ENCODE results near the gene LYRM7.
A peak's percentile ranks its signal among the peaks of the same experiment; 100 is the strongest.
"Not testable (repeated sequence)": the region's sequence is repeated elsewhere in the genome, so short reads cannot be mapped to it uniquely, and the experiment has no call there.

LYRM7 gene

DNA sequence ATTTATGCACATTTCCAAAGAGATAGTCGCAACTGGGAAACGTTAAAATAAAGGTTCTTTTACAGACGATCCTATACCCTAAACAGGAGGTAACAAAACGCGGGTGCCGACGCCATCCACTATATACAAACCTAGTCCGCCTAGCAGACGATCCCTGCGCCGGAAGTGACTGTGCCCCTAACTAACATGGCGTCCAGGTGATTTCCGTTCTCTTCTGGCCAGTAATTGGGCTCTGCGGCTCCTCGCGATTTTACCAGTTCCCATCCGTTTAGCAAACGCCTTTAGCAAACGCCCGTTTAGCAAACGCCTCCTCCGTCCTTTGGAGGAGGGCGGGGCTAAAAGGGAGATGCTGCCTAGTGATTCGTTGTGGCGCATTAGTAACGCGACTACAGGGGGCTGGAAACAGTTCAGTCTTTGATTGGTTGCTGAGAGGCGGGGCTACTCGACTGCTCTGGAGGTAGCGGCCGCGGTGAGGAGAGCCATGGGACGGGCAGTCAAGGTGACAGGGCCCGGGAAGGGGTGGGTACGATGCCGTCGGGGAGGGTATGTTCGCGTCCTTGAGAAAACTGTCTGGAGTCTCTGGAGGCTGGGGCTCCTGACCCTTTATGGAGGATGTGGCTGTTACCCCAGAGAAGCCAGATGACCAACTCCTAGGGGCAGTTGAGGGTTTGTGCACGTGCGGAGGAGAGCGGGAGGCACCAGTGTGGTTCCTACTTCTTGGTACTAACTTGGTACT is at the start of gene LYRM7:
TSS of gene LYRM7 (plus strand) at position 405 of the 736 bp plus-strand sequence. CDS start at position 482, 77 bp downstream.
- DNase-seq = peak; percentile 100

DNA sequence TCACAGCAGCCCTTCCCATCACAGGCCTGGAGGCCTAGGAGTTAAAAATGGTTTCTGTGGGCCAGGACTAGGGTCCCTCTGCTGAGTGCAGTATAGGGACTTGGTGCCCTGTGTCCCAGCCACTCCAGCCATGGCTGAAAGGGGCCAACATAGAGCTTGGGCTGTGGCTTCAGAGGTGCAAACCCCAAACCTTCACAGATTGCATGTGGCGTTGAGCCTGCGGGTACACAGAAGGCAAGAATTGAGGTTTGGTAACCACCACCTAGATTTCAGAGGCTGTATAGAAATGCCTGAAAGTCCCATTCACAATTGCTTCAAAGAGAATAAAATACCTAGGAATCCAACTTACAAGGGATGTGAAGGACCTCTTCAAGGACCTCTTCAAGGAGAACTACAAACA is 43.5 kb upstream of the LYRM7 start:
- DNase-seq = not testable (repeated sequence)

DNA sequence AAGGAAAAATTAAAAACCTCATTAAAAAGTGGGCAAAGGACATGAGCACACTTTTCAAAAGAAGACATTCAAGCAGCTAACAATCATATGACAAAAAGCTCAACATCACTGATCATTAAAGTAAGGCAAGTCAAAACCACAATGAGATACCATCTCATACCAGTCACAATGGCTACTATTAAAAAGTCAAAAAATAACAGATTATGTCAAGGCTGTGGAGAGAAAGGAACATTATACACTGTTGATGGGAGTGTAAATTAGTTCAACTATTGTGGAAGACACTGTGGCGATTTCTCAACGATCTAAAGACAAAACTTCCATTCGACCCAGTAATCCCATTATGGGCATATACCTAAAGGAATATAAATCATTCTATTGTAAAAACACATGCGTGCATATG is 41.4 kb upstream of the LYRM7 start:
- no peak for DNase-seq

DNA sequence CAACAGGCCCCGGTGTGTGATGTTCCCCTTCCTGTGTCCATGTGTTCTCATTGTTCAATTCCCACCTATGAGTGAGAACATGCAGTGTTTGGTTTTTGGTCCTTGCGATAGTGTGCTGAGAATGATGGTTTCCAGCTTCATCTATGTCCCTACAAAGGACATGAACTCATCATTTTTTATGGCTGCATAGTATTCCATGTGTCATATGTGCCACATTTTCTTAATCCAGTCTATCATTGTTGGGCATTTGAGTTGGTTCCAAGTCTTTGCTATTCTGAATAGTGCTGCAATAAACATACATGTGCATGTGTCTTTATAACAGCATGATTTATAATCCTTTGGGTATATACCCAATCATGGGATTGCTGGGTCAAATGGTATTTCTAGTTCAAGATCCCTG is 37.7 kb upstream of the LYRM7 start:
- DNase-seq = not testable (repeated sequence)

DNA sequence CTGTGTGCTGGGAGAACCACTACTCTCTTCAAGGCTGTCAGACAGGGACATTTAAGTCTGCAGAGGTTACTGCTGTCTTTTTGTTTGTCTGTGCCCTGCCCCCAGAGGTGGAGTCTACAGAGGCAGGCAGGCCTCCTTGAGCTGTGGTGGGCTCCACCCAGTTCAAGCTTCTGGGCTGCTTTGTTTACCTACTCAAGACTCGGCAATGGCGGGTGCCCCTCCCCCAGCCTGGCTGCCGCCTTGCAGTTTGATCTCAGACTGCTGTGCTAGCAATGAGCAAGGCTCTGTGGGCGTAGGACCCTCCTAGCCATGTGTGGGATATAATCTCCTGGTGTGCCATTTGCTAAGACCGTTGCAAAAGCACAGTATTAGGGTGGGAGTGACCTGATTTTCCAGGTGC is 32.3 kb upstream of the LYRM7 start:
- DNase-seq = not testable (repeated sequence)

DNA sequence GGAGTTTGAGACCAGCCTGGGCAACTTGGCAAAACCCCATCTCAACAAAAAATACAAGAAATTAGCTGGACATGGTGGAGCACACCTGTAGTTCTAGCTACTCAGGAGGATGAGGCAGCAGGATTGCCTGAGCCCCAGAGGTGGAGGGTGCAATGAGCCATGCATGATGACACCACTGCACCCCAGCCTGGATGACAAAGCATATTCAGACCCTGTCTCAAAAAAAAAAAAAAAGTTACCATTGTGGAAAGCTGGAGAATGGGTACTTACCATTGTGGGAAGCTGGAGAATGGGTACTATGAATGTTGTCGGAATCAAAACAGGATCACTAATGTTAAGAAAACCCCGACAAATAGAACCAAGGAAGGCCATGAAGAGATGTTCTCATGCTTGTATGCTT is 31.4 kb upstream of the LYRM7 start:
- no peak for DNase-seq

DNA sequence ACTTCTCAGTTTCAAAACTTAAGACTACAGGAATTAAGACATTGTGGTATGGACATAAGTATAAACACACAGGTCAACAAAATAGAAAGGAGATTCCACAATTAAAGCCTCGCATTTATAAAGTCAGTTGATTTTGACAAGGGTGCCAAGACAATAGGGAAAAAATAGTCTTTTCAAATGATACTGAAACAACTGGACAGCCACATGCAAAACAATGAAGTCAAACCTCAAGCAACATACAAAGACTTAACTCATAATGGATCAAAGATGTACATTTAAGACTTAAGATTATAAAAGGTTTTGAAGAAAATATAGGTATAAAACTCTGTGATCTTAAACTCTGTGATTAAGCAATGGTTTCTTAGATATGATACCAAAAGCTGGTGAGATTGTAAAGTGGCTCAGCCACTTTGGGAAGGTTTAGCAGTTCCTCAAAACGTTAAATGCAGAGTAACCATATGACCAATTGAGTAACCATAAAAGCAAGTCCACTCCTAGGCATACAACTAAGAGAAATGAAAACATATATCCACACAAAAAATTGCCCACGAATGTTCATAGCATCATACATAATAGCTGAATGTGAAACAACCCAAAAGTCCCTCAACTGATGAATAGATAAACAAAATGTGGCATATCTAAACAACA is 27.6 kb upstream of the LYRM7 start:
- no peak for DNase-seq

DNA sequence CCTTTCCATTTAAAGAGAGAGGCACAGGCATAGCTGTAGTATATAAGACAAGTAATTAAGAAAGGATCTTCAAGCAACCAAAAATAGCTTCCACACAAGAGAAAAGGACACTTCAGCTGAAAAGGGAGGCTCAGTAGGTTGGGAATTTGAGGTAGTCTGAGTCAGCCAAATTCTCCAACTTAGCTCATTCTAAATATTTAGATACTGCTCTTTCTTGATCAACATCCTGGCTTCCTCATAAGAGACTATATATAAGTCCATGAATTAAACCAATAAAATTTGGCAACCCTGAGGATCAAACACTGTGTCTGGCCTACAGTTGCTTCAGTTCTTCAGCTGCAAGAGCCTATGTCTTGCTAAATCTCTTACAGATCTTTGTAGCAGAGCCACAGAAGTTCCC is 23.5 kb upstream of the LYRM7 start:
- no peak for DNase-seq

DNA sequence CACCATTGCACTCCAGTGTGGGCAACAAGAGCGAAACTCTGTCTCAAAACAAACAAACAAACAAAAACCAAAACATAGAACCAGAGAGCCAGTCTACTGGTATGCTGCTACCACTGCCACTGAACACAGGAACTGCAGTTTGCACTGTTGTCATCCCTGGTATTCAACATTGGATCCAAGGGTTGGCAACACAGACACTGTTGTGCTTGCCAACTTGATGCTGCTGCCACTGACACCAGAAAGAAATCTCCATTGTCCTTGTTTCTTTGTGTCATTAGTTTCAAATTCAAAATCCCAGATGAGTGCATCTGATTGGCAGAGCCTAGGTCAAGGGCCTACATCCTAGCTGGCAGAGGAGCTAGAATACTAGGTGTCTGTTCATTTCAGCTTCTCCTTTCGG is 21.9 kb upstream of the LYRM7 start:
- DNase-seq = no peak

DNA sequence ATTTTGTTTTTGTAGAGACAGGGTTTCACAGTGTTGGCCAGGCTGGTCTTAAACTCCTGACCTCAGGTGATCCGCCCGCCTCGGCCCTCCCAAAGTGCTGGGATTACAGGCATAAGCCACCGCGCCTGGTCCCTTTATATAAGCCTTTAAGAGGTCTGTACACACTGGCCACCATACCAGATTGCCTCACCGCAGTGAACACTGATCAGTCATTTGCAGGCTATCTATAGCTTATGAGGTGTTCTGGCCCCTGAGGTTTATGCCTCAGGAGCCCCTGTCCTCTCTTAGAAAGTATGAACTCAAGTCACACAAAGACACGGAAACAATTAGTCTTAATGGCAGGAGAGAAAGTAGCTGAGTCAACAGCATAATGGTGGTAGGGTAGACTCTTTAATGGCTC is 20.3 kb upstream of the LYRM7 start:
- DNase-seq = no peak

DNA sequence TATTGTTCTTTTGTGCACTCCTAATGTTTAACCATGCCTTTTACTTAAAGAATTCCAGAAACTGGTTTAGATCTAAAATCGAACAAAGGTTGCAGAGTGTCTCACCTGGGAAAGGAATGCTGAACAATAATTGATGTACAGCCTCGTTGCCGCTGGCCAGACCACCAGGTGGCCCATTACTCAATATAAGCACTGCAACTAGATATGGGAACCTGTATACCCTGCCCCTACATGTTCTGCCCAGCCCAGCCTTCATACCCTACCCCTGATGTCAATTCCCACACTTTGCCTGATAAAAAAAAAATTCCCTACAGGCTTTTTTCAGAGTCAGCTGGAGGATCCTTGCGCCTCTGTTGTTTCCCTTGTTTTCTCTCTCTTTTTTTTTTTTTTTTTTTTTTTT is 19.5 kb upstream of the LYRM7 start:
- DNase-seq = no peak

DNA sequence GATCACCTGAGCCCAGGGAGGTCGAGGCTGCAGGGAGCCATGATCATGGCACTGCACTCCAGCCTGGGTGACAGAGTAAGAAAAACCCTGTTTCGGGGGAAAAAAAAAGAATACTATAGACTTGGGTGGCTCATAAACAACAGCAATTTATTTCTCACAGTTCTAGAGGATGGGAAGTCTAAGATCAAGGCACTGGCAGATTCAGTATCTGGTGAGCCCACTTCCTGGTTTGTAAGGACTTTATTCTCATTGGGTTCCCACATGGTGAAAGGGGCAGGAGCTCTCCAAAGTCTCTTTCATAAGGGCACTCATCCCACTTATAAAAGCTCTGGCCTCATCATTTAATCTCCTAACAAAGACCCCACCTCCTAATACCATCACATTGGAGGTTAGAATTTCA is 14.4 kb upstream of the LYRM7 start:
- DNase-seq = no peak

DNA sequence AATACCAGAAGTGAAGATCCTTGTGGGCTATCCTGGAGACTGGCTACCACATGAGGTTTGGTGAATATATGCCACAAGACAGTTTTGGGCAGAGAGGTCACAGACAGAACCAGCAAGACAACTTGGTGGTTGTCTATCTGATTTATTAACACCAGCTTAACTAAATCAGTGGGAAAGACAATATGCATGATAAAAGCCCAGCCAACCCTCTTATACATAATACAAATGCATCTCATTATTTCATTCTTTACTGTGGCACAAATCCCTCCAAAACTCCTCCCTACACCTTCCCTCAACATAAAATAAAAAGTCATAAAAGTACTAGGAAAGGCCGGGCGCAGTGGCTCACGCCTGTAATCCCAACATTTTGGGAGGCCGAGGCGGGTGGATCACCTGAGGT is 13.8 kb upstream of the LYRM7 start:
- no peak for DNase-seq

DNA sequence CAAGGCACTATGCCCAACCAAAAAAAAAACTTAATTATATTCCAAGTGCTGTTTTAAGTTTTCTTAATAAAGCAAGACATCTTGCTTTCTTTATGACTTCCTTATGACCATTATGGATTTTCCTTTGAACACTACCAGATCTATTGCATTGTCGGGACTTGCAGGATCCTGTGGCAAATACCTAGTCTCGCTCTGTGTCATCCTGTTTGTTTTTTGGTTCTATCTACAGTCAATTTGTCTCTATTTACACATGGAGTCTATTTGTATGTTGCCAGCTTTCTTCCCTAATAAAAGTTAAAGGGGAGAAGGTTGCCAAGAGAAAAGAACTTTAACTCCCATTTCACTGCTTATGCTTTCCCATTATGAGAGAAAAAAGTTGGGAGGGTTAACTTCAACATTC is 10.6 kb upstream of the LYRM7 start:
- DNase-seq = no peak

DNA sequence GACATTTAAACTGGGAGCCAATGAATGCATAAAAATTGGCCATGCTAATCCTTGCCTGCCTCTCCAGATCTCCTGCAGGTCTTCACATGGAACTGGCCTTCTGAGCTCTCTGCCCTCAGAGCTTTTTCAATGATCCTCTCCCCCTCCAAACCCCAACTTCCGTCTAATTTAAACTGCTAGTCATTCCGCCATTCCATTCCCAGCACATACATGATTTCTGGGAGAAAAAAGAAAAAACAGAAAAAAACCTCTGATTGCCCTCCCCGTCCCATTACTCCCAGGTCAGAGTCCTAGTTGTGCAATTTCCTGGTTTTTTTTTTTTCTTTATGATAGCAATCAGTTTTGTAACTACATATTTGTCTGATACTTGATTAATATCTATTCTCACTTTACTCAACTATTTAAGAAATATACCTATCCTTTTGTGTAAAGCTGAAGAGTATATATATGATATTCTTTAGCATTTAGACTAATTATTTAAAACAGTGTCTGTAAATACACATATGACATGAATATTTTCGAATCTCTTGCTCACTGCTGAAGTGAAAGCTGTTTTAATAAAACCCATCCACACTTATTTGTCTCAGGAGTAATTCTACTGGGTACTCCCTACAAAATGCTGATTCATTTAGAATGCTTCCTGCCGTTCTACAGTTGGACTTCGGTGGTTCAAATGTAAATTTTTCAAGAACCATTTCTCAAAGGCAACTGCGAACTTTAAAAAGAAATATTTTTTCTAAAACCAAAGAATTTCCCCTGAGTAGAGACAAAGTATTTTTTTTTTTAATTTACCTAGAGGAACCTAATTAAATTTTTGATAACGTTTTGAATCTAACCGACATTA is 7.2 kb upstream of the LYRM7 start:
- DNase-seq = no peak

DNA sequence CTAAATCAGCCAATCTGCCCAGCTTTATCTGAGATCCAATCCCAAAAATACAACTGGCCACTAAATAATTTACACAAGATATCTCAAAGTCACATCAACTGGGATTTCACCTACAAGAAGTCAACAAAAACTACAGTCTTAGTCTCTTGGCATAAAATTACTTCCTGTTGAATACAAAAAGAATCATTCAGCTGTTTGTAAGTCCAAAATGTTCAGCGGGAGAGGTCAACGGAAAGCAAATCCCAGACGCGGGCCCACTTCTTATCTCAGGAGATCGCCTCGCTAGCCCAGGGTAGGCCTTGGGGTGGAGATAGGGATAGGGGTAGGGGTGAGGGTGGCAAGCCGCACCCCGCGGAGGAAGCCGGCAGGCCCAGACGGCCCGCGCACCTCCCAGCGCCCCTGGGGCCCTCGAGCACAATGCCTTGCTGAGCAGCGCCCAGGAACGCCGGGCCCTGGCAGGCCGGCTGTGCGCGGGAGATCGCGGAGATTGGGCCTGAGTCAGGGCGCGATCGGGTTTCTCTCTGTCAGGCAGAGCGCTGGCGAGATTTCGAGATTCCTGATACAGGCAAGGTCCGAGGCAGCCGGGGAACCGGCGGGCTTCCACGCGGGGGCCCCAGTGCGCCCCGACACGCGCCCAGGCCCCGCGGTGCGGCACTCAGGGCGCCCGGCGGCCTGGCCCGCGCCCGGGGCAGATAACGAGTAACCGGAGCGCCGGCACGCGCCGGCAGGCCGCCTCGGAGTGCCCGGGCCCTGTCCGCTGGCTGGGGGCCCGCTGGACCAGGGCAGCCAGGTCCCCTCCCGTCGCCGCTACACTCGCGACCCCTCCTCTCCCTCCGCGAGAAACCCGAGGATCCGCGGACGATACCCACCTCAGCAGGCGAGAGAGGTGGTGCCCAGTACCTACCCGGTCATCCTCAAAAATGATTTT is 6.3 kb upstream of the LYRM7 start:
- DNase-seq = peak; percentile 62

DNA sequence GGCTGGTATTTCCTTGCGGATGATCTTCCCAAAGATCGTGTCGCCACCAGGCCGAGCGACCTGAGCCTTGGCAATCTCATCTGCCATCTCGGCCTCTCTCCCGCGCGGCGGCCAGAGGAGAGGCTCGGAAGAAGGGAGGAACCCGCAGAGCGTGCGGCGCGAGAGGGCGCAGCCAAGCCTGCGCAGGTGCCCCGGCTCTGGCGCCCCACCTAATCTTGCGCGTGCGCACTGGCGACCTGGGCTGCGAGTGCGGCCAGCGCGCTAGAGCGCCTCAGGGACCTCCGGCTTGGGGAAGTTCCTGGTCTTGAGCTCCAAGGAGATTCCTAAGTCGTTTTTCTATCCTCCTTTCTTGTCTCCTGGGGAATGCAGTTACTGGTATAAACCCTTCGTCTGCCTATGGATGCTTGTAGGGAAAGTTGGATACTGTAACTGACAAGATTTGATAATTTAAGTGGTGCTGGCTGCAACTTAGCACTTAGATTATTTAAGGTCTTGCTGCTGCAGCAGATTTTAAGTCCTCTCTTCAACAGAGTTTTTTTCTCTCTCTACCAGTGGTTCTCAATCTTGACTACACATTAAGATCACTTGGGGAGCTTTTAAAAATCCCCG is 5.5 kb upstream of the LYRM7 start, which contains the start of gene HINT1:
TSS of gene HINT1 (minus strand) at position 138 of the 609 bp plus-strand sequence. CDS start at position 87, 51 bp downstream.
- DNase-seq = peak; percentile 91

DNA sequence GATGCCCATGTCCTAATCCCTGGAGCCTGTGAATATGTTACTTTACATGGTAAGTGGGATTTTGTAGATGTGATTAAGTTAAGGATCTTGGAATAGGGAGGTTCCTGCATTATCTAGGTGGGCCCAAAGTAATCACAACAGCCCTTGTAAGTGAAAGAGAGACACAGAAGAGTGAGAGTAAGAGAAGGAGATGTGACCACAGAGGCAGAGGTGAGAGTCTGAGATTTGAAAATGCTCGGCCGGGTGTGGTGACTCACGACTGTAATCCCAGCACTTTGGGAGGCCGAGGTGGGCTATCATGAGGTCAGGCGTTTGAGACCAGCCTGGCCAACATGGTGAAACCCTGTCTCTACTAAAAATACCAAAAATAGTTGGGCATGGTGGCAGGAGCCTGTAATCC is 3.1 kb upstream of the LYRM7 start:
- no peak for DNase-seq

DNA sequence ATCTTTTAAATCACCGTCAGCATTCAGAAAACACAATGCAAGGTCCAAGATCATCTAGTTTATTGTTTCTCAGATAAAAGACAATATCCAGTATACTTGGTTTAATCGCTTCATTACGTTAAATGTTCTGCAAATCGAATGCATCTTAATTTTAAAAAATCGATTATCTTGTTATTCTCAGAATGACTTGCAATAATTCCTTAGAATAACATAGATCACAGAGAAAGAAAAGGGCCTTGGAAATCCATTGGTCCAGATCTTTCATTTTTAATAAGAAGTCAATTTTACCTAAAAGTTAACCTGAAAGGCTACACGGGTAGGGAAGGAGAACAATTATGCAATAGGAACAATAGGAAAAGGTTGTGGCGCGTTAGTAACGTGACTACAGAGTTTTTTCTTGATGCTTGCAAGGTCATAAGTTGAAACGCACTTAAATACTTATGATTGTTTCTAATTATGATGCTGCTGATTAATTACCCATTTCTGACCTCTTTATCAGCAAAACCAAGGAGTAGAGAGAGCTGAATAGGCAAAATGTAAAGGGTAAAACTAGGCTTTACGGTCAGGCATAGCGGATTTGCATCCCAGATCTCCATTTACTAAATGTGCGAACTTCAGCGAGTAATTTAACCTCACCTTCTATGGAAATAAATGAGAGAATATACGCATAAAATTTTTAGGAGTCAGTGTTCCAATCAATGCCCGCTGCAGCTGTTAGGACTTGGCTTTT is 769 bp upstream of the LYRM7 start:
- no peak for DNase-seq

DNA sequence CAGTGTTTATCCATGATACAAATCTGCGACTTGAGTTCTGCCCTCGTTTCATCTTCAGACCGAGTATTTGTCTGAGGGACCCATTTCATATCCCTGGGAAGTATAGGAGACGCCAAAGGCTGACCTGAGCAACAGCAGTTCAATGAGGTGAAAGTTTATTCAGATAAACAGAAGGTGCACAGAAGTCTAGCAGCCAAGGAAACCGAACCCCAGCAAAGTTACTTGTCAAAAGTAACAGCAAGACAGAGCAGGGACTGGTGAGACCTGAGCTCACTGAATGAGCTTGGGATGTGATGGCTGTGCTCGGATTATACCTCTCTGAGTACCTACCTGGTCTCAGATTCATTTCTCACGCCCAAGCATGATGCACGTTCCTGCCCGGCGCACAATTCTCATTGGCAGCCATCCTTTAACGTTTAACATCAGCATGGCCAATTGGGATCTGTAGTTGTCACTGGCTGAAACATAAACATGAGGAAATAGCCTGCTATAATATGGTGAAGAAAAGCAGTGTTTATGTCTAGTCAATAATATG is 599 bp downstream of the LYRM7 start:
- no peak for DNase-seq

DNA sequence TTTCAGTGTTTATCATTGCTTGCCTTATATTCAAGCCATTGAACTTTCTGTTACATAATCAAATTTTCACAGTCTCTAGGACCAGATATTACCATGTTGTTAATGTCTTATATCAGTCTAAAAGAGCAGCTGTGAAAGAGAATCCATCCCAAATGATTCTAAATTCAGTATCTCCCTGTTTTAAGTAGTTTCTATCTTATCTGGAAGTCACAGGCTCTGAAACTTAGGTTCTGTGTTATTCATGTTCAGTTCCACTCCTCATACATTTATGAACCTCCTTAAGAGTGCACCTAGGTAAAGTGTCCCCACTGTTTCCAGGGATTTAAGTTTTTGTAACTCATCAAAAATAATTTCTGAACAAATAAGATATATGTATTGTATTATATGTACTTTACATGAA is 9.7 kb downstream of the LYRM7 start:
- no peak for DNase-seq
